Measurements from ENCODE around the gene TMEM208. TPM values are rescaled to one million over a fixed set of nuclear protein-coding genes. Genes with fewer than 3 reads are reported as not detected.

The TMEM208 gene
- total RNA-seq, 1 experiment from 2014 or later: 44.4 TPM

DNA sequence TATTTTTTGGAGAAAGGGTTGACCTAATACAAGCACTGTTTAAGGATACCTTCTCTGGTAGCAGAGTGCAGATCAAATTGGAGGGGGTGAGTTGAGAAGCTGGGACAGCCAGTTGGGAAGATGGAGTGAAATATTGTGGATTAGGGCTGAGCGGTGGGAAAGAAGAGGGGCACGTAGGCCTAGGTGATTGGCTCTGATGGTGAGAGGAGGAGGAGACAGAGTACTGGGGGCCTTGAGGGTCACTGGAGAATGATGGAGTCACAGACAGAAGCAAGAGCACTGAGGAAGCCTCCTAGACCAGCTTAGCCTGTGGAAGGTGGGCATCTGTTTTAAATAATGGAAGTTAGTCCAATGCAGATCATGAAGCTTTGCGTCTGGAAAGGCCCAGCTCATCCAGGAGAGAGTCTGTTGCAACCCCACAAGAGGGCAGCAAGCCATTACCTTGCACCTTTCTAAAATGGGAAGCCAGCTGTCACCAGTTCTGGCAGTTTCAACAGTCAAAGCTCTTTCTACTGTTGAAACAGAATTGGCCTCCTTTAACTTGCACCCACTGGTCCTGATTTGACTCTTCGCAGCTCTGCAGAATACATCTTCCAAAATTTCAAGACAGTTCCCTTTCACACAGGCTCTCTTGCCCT, 33.6 kb downstream of the TMEM208 start:
- no TSS peak for BruUV-seq (replicated peaks)
- intact Hi-C loops (cut with micrococcal nuclease): loop anchor here (1.0 to 2.0 kb wide), 4 partner anchors 25 to 204 kb away; partner anchors contain the start of gene ZDHHC1
- peak; percentile 69 for TF ChIP-seq CTCF (IDR thresholded peaks at IDR 0.05; ENCODE audit: unreplicated experiment)
- Mint-ChIP-seq H3K36me3 (ENCODE audit: insufficient read depth, unreplicated experiment) (no peaks in the 10 kb centered on the region), H3K4me3 (ENCODE audit: unreplicated experiment) (no peak overlapping the region), H3K27me3 (ENCODE audit: insufficient read depth, unreplicated experiment) (peaks cover 19% of the 10 kb centered on the region), H3K9me3 (ENCODE audit: unreplicated experiment) (no peaks in the 10 kb centered on the region), H3K27ac (ENCODE audit: low read depth, unreplicated experiment) (no peak overlapping the region), H3K4me1 (ENCODE audit: insufficient read depth, unreplicated experiment) (no peaks in the 10 kb centered on the region)
- DNase-seq (ENCODE audit: unreplicated experiment): peak; percentile 67
- POLR2A ChIA-PET: interaction anchor here (0.8 to 1.6 kb wide), 7 partner anchors 13 to 260 kb away, joined by 3 to 7 read pairs (median 3); no protein-coding TSS in a partner anchor
- CTCF ChIA-PET: interaction anchor here (0.6 to 2.8 kb wide), 62 partner anchors 9 to 491 kb away, joined by 3 to 37 read pairs (median 4); partner anchors contain the start of genes FHOD1, HSD11B2, SLC9A5 and ZDHHC1

- no TSS peak for BruUV-seq (replicated peaks)
- TF ChIP-seq CTCF (IDR thresholded peaks at IDR 0.05; ENCODE audit: unreplicated experiment): no peak
- Mint-ChIP-seq H3K27ac (ENCODE audit: low read depth, unreplicated experiment) (no peak overlapping the region), H3K36me3 (ENCODE audit: insufficient read depth, unreplicated experiment) (no peaks in the 10 kb centered on the region), H3K9me3 (ENCODE audit: unreplicated experiment) (no peaks in the 10 kb centered on the region), H3K4me1 (ENCODE audit: insufficient read depth, unreplicated experiment) (no peaks in the 10 kb centered on the region), H3K27me3 (ENCODE audit: insufficient read depth, unreplicated experiment) (peaks cover 19% of the 10 kb centered on the region), H3K4me3 (ENCODE audit: unreplicated experiment) (no peak overlapping the region)
- CTCF ChIA-PET: interaction anchor here (0.7 kb wide), 1 partner anchor 203 kb away, joined by 3 read pairs; no protein-coding TSS in a partner anchor
- intact Hi-C loops (cut with micrococcal nuclease): no loop called here
- no peak for DNase-seq (ENCODE audit: unreplicated experiment)
- POLR2A ChIA-PET: interaction anchor here (0.7 kb wide), 1 partner anchor 16 kb away, joined by 3 read pairs; the partner anchor contains the start of gene FHOD1
Measured at GRCh38 chr16:67263201-67263600, 36.3 kb downstream of the TMEM208 start.

DNA sequence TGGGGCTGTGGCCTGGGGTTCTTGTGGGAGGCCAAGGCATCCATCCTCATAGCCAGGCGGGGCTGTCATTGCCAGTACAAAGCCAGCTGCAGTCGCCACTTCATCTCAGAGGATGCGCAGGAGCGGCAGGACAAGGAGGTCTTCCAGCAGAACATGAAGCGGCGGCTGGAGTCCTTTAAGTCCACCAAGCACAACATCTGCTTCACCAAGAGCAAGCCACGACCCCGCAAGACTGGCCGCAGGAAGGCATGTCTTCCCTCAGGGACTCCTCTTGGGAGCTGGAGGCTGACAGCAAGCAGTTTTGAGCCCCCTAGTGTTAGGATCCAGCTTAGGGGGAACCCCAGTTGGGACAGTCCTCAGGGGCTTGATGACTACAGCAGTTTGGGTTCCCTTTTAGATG, 37.3 kb downstream of the TMEM208 start:
- ChIA-PET CTCF (interaction anchor here (0.6 to 1.3 kb wide), 5 partner anchors 13 to 186 kb away, joined by 3 to 7 read pairs (median 3); no protein-coding TSS in a partner anchor), POLR2A (interaction anchor here (0.7 to 1.2 kb wide), 2 partner anchors 19 to 65 kb away, joined by 3 to 5 read pairs; no protein-coding TSS in a partner anchor)
- no TSS peak for BruUV-seq (replicated peaks)
- Mint-ChIP-seq H3K36me3 (ENCODE audit: insufficient read depth, unreplicated experiment) (no peaks in the 10 kb centered on the region), H3K4me3 (ENCODE audit: unreplicated experiment) (no peak overlapping the region), H3K4me1 (ENCODE audit: insufficient read depth, unreplicated experiment) (no peaks in the 10 kb centered on the region), H3K27ac (ENCODE audit: low read depth, unreplicated experiment) (no peak overlapping the region), H3K9me3 (ENCODE audit: unreplicated experiment) (no peaks in the 10 kb centered on the region), H3K27me3 (ENCODE audit: insufficient read depth, unreplicated experiment) (peaks cover 19% of the 10 kb centered on the region)
- no peak for TF ChIP-seq CTCF (IDR thresholded peaks at IDR 0.05; ENCODE audit: unreplicated experiment)
- no peak for DNase-seq (ENCODE audit: unreplicated experiment)
- intact Hi-C loops (cut with micrococcal nuclease): no loop called here

DNA sequence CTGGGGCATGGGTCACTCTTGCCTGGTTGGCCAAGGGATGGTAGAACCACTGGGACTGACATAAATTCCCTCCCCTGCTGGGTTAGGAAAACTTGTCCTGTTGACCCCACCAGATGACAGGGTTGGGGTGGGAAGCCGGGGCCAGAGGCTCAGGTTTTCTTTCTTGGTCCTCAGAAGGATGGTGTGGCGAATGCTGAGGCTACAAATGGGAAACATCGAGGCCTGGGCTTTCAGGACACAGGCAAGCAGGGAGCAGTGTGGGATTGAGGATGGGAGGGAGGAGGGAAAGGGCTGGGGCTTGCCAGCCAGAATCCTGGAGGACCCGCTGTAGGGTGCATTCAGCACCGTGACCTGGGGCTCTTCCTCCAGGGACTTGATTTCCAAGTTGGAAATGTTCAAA, 37.9 kb downstream of the TMEM208 start:
- Mint-ChIP-seq H3K36me3 (ENCODE audit: insufficient read depth, unreplicated experiment) (no peaks in the 10 kb centered on the region), H3K4me3 (ENCODE audit: unreplicated experiment) (no peak overlapping the region), H3K27ac (ENCODE audit: low read depth, unreplicated experiment) (no peak overlapping the region), H3K9me3 (ENCODE audit: unreplicated experiment) (no peaks in the 10 kb centered on the region), H3K4me1 (ENCODE audit: insufficient read depth, unreplicated experiment) (no peaks in the 10 kb centered on the region), H3K27me3 (ENCODE audit: insufficient read depth, unreplicated experiment) (peaks cover 19% of the 10 kb centered on the region)
- no peak for DNase-seq (ENCODE audit: unreplicated experiment)
- no peak for TF ChIP-seq CTCF (IDR thresholded peaks at IDR 0.05; ENCODE audit: unreplicated experiment)
- ChIA-PET CTCF (interaction anchor here (1.3 kb wide), 1 partner anchor 20 kb away, joined by 7 read pairs; no protein-coding TSS in a partner anchor), POLR2A (interaction anchor here (1.2 kb wide), 1 partner anchor 12 kb away, joined by 4 read pairs; no protein-coding TSS in a partner anchor)
- intact Hi-C loops (cut with micrococcal nuclease): no loop called here
- BruUV-seq (replicated peaks): no TSS peak
